Measurements from ENCODE around the gene ARID1B.

ARID1B gene

DNA sequence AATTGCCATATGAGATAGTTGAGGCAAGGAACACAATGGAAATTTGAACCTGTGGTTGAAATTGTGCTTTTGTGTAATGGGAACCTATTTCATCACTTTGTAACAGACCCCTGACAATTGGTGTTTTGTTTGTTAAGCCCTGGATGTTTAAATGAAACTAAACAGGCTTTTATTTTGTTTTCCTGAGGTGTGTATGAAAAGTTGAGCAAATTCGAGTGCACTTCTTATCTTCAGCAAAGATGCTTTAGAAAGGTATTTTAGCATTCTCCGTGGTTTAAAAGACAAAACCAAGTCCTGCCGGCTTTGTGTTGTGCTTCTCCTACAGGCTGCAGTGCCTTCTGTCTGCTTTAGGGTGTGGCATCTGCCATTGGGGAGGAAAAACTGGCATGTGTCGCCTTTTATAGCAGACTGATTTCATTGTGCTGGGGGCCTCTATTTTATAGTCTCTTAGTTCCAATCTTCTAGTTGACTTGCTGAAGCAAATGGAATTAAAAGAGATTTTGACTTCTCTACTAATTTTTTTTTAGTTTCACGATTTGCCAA, 2.2 kb upstream of the ARID1B start:
- no peak for DNase-seq

DNA sequence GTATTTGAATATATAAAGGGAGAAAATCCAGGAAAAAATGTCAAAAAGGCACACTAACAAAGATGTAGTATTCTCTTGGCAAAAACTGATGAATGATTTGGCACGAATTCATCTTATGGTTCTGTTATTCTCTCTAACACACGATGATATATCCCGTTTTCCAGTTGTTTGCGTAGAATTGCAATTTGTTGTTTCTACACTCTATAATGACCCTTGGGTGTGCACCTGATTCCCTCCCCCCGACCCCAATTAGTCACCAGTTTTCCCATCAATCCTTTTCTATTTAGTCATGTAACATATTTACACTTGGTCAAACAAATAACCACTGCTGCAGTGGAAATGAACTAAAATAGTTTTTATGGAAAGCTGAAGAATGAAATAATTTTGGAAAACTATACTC, 1.5 kb upstream of the ARID1B start:
- DNase-seq: no peak

DNA sequence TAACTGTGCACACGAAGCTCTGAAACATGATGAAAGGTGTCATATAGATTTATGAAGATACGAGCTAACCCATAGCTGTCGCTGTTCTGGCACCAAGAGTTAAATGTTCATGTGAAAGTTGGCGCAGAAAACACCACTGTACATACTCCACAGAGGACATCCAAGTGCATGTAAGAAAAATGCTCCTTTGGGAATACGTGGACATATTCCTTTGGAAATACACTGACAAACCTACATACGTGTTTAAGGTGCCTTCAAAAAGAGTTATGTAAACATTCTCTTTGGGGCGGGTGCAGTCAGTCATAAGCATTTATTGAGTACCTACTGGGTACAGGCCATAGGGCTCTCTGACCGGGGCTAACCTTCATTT, 723 bp upstream of the ARID1B start:
- peak; percentile 53 for DNase-seq

DNA sequence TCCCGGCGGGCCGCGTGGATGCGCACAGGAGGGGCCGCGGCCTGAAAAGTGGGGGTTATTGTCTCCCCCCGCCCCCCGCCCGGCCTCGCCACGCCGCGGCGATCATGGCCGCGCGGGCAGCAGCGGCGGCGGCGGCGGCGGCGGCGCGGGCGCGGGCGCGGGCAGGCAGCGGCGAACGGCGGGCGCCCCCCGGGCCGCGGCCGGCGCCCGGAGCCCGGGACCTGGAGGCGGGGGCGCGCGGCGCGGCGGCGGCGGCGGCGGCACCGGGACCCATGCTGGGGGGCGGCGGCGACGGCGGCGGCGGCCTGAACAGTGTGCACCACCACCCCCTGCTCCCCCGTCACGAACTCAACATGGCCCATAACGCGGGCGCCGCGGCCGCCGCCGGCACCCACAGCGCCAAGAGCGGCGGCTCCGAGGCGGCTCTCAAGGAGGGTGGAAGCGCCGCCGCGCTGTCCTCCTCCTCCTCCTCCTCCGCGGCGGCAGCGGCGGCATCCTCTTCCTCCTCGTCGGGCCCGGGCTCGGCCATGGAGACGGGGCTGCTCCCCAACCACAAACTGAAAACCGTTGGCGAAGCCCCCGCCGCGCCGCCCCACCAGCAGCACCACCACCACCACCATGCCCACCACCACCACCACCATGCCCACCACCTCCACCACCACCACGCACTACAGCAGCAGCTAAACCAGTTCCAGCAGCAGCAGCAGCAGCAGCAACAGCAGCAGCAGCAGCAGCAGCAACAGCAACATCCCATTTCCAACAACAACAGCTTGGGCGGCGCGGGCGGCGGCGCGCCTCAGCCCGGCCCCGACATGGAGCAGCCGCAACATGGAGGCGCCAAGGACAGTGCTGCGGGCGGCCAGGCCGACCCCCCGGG, 637 bp downstream of the ARID1B start:
- DNase-seq: peak; percentile 62

DNA sequence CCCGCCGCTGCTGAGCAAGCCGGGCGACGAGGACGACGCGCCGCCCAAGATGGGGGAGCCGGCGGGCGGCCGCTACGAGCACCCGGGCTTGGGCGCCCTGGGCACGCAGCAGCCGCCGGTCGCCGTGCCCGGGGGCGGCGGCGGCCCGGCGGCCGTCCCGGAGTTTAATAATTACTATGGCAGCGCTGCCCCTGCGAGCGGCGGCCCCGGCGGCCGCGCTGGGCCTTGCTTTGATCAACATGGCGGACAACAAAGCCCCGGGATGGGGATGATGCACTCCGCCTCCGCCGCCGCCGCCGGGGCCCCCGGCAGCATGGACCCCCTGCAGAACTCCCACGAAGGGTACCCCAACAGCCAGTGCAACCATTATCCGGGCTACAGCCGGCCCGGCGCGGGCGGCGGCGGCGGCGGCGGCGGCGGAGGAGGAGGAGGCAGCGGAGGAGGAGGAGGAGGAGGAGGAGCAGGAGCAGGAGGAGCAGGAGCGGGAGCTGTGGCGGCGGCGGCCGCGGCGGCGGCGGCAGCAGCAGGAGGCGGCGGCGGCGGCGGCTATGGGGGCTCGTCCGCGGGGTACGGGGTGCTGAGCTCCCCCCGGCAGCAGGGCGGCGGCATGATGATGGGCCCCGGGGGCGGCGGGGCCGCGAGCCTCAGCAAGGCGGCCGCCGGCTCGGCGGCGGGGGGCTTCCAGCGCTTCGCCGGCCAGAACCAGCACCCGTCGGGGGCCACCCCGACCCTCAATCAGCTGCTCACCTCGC, 1.5 kb downstream of the ARID1B start:
- DNase-seq: peak; percentile 66

DNA sequence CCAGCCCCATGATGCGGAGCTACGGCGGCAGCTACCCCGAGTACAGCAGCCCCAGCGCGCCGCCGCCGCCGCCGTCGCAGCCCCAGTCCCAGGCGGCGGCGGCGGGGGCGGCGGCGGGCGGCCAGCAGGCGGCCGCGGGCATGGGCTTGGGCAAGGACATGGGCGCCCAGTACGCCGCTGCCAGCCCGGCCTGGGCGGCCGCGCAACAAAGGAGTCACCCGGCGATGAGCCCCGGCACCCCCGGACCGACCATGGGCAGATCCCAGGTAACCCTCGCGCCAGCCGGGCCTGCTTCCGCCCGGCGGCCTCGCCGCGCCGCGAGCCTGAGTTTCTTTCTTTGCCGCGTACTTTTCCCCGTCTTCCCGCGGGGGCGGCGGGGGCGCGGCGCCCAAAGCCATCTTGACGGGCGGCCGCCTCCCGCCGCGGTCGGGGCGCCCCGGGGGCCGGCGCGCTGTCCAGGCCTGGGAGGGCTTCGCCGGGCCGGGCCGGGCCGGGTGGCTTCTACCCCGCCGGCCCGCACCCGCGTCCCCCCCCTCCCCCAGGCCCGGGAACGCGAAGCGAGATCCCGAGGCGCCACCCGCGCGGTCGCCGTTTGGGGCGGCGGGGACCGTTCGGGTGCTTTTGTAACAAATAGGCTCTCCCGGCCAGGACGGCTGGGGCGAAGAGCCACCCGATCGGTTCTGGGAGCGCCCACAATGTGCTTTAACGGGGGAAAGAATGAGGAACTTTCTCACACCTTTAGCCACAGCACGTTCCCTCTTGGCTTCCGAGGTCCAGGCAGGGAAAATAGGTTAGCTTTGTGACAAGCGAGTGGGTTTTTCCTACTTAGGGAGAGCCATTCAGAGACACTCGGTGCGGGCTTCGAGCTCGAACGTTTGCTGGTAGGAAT, 2.3 kb downstream of the ARID1B start:
- peak; percentile 57 for DNase-seq

DNA sequence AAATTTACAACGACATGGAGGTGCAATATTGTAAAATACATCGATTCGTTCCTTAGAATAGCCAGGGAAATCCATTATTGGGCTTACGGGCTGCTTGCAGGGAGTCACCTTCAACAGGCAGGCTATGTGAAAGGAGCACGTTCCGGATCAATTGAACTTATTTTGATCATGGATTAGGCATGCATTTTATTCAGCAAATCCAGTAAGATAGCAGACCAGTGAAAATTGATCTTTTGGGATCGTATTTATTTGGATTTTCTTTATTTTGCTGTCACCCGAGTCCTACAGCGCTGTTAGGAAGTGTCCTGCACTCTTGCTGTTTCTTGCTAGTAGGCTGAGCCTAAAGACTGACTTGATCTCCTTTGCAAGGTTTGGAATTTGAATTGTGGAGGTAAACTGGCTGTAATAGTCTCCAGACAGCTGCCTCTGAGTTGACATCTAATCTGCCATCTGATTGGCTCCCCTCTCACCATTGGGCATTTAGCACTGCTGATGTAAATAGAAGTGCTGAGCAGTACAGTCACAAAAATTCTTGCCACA, 3.0 kb downstream of the ARID1B start:
- peak; percentile 84 for DNase-seq

DNA sequence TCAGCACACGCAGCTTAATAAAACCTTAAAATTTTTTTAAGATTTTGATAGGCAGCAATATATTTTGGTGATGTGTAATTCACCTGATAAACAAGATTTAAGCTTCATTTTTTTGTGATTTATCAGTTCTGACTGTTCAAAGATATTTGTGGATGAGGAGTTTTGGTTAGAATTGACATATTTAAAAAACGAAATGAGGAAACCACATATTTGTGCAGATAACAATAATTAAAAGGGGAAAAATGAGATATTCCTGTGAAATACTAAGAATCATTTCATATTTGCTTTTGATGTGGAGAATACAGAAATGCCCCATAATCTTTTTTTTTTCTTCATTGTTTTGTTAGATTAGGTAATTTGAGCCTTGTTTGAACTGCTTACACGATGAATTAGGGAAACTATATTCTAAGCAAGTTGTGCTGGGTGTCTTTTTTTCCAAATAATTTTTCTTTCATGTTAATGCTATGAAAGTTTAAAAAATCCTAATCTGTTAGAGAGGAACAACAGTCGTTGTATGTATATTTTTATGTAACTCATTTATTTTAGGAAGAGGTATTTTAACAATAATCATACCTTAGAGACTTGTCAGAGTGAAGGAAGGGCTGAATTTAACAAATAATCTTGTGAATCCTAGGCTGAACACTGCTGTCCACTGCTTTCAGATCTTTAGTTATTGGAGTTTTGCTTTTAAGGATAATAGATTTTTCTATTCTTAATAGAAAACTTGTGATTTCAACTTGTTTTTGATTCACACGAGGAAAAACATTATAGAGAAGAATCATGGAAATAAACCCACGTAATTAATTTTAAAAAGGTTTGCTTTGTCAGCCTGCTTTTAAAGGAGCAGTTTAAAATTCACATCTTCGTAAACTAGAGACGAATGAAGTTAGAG, 4.0 kb downstream of the ARID1B start:
- no peak for DNase-seq

DNA sequence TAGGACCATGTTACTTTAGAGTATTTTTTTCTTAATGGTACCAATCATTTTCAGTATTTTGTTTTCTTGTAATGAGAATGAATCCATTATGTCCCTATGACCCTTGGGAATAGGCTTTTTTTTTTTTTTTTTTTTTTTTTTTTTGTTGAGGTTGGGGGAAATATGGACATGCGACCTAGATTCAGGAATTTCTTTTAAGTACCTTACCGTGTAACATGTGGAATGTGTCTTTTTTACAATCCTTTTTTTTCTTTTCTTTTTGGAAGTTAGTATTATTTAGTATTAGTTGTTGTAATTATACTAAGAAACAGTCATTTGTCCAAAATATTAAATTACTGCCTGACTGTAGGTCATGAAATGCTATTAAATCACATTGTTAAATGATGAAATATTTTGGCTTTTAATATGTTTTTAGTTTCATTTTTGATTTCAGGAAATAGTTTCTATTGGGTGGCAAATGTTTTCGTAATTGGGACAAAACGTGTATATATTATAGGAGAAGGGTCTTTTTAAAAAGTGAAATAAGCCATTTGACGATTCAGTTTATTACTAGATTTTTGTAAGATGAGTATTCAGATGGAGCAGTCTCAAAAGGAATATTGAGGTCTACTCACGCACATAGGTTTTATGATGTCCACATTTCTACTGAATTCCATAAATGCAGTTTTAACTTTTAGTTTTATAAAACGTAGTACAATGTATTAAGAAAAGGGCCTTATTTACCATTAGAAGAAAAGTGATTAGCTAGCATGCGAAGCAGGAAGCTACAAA, 4.9 kb downstream of the ARID1B start:
- no peak for DNase-seq

DNA sequence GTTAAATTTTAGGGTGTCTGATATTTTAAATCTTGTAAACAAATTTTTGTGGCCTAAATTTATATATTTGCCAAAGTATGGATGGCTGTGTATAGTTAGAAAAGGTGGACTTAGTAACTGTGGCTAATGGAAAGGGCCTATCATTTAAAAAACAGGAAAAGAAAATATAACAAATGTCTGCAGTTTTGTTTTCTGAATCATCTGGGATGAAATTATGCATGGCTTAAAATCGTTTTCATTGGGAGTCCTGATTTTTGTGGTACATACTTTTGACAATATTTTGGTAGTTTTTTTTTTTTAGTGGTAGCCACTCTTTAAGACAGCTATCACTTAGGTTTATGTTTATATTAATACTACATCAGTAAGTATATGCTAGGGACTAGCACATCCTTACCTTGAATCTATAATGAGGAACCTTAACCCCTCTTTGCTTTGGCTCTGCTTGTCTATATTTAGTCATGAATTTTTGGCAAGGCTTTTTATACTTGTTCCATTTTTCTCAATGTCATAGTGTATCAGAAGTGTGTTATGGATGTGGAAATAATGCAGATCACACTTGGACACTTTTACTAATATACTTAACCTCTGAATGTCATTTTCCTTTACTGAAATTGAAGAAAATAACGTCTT, 5.6 kb downstream of the ARID1B start:
- DNase-seq: no peak

DNA sequence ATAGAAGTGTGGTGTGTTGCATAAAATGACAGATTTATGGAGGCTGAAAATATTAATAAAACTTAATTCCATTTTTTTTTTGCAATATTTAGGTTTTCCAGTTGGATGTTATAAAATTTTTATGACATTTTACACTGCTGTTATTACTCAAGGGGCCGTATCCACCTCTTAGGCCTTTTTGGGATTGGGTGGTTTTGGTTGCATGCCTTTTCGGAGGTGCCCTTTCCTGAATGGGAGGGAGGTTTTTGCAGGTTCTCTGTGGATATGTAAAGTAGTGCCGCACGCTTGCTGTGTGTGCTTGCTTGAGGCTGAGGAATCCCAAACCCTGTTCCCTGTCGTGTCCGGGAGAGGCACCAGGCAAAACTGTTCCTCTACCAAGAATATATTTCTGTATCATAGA, 6.8 kb downstream of the ARID1B start:
- DNase-seq: no peak

DNA sequence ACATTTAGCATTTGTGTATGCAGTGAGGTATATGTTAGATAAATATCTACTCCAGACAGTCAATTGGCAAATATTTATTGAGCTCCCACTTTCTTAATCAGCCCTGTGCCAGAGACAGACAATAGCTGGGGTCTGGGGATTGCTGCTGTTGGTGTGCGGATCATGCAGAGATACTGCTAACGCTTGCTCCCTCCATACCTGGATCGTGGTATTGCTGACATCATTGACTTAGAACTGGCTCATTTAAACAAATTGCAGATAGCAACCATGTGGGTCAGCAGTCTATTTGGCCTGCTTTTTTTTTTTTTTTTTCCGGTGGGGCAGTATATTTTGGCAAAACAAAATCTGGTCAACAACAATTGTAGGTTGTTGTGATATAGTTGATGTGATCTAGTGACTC, 9.5 kb downstream of the ARID1B start:
- DNase-seq: no peak

DNA sequence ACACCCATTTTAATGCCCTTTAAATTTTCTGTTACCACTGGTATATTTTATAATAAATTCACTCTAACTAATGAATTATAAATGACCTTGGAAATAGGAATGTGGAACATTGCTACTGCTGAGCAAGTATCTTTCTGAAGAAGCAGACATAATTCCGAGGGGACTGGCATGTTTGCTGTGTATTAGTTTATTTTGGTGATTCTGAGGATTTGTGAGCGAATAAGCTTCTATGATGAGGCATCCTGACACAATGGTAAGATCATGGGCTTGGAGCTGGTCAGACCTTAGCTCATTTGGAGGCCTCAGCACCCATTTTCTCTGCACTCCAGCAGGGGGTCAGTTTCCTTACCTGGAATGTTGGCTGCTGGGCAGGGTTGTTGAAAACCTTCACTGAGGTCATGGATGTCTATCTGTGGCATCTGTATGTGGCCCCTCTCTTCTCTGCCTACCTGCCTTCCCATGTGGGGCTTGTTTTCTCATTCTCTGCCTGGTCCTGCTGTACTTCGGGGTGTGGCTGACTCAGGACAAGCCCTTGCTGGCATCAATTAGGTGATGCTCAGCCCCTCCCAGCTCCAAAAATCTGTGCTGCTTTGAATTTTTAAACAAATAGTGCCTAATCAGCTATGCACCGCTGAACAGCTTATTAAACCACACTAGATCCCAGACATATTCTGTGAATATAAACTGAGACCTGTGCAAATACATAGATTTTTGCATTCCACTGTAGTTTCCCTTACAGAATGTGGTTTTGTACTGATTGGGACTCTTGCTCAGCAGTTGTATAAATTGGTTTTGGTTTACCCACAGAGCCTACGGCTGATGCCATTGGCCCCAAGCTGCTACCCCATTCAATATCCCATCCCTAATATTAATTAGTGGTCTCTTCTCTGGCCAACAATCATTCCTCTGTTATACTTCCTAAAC, 10.7 kb downstream of the ARID1B start:
- no peak for DNase-seq

DNA sequence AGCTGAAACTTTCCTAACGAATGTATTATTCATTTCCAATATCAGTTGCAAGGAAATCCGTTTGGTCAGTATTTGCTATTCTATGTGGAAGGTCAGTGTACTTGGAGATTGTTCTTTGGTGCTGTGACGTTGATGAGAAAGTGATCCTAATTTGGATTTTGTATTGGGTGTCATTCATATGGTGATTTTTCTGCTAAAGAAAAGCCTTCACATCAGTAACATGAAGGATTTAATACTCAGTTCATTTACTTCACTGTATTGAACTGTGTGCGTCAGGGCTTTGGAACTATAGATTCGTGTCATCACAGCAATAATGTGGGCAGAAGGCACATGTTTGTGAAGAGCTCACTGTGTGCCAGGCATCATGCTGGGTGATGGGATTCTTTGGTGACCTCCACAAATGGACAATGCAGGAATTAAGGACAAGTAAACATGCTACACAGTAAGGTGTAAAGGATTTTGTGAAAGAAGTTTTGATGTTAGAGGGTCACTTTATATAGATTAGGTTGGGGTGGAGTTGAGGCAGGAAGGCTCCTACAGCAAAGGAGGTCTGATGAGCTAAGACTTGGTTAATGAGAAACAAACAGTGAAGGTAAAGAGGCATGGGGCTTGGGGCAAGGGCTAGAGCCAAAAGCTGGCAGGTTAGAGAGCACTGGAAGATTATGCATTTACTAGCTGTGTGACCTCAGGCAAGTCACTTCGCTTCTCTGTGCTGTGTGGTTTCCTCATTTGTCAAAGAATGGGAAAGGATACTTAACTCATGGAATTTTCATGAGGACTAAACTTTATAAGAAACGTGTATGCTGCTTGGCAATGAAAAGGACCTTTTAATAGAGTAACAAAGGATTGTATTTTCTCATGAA, 12.1 kb downstream of the ARID1B start:
- no peak for DNase-seq

DNA sequence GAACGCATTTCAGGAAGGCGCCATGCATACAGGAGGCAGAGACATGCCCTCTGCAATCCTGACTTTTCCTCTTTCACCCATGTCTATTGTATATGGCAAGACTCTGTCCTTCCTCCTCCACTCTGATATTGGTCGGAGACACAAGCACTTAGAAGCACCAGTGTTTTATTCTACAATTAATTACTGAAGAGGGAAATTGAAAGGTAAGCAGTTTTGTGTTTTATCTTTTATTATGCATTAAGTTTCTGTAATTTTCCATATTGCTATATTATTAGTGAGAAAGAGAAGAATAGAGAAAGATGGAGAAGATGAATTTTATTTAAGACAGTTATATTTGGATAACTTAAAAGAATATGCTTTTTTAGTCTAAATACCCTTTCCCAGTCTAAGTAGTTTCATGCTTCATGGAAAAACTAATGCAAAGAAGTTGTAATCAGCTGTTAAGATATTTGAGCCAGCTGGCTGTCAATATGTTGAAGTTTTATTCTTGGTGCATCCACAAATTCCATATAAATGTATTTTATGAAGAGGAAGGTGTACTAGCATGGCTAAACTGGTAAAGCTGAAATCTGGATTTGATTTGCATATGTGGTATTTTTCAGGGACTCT, 13.6 kb downstream of the ARID1B start:
- DNase-seq: no peak

DNA sequence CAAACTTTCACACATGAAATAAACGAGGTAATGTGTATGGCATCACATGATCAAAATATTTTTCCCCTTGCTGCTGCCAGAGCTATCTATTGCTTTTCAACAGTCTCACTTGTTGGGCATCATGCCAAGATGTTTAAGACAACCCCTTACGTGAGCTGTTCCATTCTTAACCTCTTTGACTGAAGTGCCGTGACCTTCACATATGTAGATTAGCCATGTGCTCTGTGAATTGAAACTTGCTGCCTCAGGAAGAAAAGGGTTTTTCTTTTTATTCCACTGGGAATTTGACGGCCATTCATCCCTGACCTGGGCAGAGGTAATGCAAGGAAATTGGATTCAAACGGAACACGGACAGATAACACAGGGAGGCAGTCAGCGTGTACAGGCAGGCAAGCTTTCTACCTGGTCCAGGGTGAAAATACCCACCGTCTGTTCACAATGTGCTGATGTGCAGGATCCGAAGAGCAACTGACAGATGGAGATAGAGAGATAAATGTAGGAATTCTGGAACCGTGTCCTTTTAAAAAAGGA, 14.2 kb downstream of the ARID1B start:
- peak; percentile 26 for DNase-seq

DNA sequence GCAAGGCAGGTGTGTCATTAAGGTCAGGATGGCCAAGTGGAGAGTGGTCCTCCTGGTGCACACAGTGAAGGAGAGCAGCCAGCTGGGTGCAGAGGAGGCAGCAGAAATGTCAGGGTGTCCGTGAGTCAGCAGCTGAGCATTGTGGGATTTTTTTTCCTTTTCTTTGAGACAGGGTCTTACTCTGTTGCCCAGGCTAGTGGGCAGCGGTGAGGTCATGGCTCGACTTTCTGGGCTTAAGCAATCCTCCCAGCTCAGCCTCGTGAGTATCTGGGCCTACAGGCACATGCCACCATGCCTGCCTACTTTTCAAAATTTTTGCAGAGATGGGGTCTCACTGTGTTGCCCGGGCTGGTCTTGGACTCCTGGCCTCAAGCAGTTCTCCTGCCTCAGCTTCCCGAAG, 16.0 kb downstream of the ARID1B start:
- DNase-seq: no peak

Data from activated CD4-positive, alpha-beta T cell treated with anti-CD3 and anti-CD28 coated beads, Interleukin-2, amount 50 U/mL, for 16 hours (primary cell).